WTC11 (cell line): ENCODE measurements around the gene ZNF649. TPM values are rescaled to one million over a fixed set of nuclear protein-coding genes. Genes with fewer than 3 reads are reported as not detected.

Experiments used
- CBFB ChIP-seq: sonication (generic); formaldehyde crosslinking; IDR thresholded peaks from 2 replicates; pipeline ENCODE4 v1.8.1; 2022; ENCODE audit warnings: mild to moderate bottlenecking, low read depth, missing genetic modification reagents
- CREB1 ChIP-seq: sonication (generic); formaldehyde crosslinking; IDR thresholded peaks from 2 replicates; pipeline ENCODE4 v1.8.0; 2023; ENCODE audit warnings: mild to moderate bottlenecking, missing genetic modification reagents
- FOXK1 ChIP-seq: sonication (generic); formaldehyde crosslinking; IDR thresholded peaks from 2 replicates; pipeline ENCODE4 v1.8.0; 2022; ENCODE audit warnings: mild to moderate bottlenecking, moderate library complexity, missing genetic modification reagents
- GTF2I ChIP-seq: fragments of 250-450 bp; sonication (Bioruptor Pico); conservative IDR thresholded peaks from 2 replicates; pipeline ENCODE4 v1.4.0; 2021; ENCODE audit warnings: mild to moderate bottlenecking
- NFATC4 ChIP-seq: fragments of 250-450 bp; sonication (Bioruptor Pico); IDR thresholded peaks from 2 replicates; pipeline ENCODE4 v1.9.0; 2021; ENCODE audit warnings: mild to moderate bottlenecking
- SMAD4 ChIP-seq: sonication (generic); formaldehyde crosslinking; IDR thresholded peaks from 2 replicates; pipeline ENCODE4 v1.8.0; 2022; ENCODE audit warnings: mild to moderate bottlenecking, missing genetic modification reagents
- STAT6 ChIP-seq: sonication (generic); formaldehyde crosslinking; conservative IDR thresholded peaks from 2 replicates; pipeline ENCODE4 v1.8.1; 2023; ENCODE audit warnings: mild to moderate bottlenecking, low read depth, missing genetic modification reagents, moderate library complexity
- ZMAT4 ChIP-seq: fragments of 250-450 bp; sonication (Bioruptor Pico); IDR thresholded peaks from 2 replicates; pipeline ENCODE4 v1.9.0; 2021; ENCODE audit warnings: mild to moderate bottlenecking
- ZNF512 ChIP-seq: sonication (generic); formaldehyde crosslinking; IDR thresholded peaks from 2 replicates; pipeline ENCODE4 v1.8.1; 2022; ENCODE audit warnings: missing genetic modification reagents, borderline replicate concordance
- ZNF532 ChIP-seq: fragments of 250-450 bp; sonication (Bioruptor Pico); IDR thresholded peaks from 2 replicates; pipeline ENCODE4 v1.9.0; 2021; ENCODE audit warnings: mild to moderate bottlenecking, borderline replicate concordance
- total RNA-seq: library from RNA; stranded (reverse); gene quantifications from 3 replicates; pipeline ENCODE4 v1.2.3, GENCODE V29; 2021
- TF ChIP-seq, protein P1 (sequence below): sonication (generic); formaldehyde crosslinking; IDR thresholded peaks from 2 replicates; pipeline ENCODE4 v1.8.0; 2022; ENCODE audit warnings: mild to moderate bottlenecking, missing genetic modification reagents
- TF ChIP-seq, protein P2 (sequence below): sonication (generic); formaldehyde crosslinking; IDR thresholded peaks from 2 replicates; pipeline ENCODE4 v1.8.0; 2022; ENCODE audit warnings: mild to moderate bottlenecking, missing genetic modification reagents

ZNF649 gene
- total RNA-seq, 1 experiment from 2014 or later: 64.7 TPM

DNA sequence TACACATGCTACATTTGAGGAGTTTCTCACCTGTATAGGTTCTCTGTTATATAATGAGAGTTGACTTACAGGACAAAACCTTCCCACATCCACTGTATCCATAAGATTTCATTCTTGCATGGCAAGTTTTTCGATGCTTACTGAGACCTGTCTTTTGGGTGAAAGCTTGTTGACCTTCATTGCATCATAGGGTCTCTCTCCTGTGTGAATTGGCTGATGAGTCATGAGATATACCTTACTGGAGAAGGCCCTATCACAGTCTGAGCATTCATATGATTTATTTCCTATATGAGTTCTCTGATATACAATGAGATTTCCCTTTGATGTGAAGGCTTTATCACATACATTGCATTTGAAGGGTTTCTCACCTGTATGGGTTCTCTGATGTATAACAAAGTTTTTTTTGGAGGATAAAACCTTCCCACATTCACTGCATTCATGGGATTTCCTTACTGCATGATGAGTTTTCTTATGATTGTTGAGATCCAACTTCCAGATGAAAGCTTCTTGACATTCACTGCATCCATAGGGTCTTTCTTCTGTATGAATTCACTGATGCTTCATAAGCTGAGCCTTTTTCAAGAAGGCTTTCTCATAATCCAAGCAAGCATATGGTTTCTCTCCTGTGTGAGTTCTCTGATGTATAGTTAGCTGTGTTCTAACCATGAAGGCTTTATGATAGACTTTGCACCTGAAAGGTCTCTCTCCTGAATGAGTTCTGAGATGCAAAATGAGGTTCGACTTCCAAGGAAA is 42.8 kb downstream of the ZNF649 start (continued):
- TF ChIP-seq STAT6 (CRISPR knock-in tag): no peak
- no peak for TF ChIP-seq GTF2I
- TF ChIP-seq SMAD4 (CRISPR knock-in tag): no peak
- no peak for TF ChIP-seq ZNF512 (CRISPR knock-in tag)
- no peak for TF ChIP-seq NFATC4
- no peak for TF ChIP-seq CREB1 (CRISPR knock-in tag)
- no peak for TF ChIP-seq FOXK1 (CRISPR knock-in tag)
- TF ChIP-seq, protein P1, sequence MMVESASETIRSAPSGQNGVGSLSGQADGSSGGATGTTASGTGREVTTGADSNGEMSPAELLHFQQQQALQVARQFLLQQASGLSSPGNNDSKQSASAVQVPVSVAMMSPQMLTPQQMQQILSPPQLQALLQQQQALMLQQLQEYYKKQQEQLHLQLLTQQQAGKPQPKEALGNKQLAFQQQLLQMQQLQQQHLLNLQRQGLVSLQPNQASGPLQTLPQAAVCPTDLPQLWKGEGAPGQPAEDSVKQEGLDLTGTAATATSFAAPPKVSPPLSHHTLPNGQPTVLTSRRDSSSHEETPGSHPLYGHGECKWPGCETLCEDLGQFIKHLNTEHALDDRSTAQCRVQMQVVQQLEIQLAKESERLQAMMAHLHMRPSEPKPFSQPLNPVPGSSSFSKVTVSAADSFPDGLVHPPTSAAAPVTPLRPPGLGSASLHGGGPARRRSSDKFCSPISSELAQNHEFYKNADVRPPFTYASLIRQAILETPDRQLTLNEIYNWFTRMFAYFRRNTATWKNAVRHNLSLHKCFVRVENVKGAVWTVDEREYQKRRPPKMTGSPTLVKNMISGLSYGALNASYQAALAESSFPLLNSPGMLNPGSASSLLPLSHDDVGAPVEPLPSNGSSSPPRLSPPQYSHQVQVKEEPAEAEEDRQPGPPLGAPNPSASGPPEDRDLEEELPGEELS (CRISPR knock-in tag): no peak
- TF ChIP-seq ZMAT4 (CRISPR knock-in tag): no peak
- TF ChIP-seq CBFB (CRISPR knock-in tag): no peak
- TF ChIP-seq, protein P2, sequence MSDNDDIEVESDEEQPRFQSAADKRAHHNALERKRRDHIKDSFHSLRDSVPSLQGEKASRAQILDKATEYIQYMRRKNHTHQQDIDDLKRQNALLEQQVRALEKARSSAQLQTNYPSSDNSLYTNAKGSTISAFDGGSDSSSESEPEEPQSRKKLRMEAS (CRISPR knock-in tag): no peak
- TF ChIP-seq ZNF532 (CRISPR knock-in tag): no peak

Other genes with a start within 250 kb of the ZNF649 start
- 9.3 to 13.3 TPM (median 9.8 TPM) in 3 replicates for gene SPACA6, start 211.7 kb downstream of the ZNF649 start, total RNA-seq
- gene HAS1, start 181.0 kb downstream of the ZNF649 start, total RNA-seq: 0.73 to 1.0 TPM (median 1.0 TPM) in 3 replicates
- 0.72 TPM in 1 of 3 replicates, not detected in the others for gene FPR1, start 153.1 kb downstream of the ZNF649 start, total RNA-seq
- gene FPR2, start 143.8 kb downstream of the ZNF649 start, total RNA-seq: 0.30 to 0.71 TPM (median 0.31 TPM) in 3 replicates
- gene FPR3, start 109.9 kb downstream of the ZNF649 start, total RNA-seq: not detected in 3 replicates
- 41.0 to 45.2 TPM (median 41.5 TPM) in 3 replicates for gene ZNF577, start 17.1 kb downstream of the ZNF649 start, total RNA-seq
- 11.5 to 16.5 TPM (median 13.7 TPM) in 3 replicates for gene ZNF613, start 22.5 kb upstream of the ZNF649 start, total RNA-seq
- 5.5 to 8.1 TPM (median 6.9 TPM) in 3 replicates for gene ZNF350, start 81.8 kb upstream of the ZNF649 start, total RNA-seq
- 9.7 to 12.6 TPM (median 11.9 TPM) in 3 replicates for gene ZNF615, start 103.2 kb upstream of the ZNF649 start, total RNA-seq
- gene ZNF614, start 123.4 kb upstream of the ZNF649 start, total RNA-seq: 14.6 to 19.5 TPM (median 16.5 TPM) in 3 replicates
- 8.4 to 10.3 TPM (median 8.9 TPM) in 3 replicates for gene ZNF432, start 143.8 kb upstream of the ZNF649 start, total RNA-seq
- gene ZNF841, start 190.7 kb upstream of the ZNF649 start, total RNA-seq: 17.5 to 27.9 TPM (median 21.8 TPM) in 3 replicates
- 27.2 to 34.6 TPM (median 28.8 TPM) in 3 replicates for gene ZNF616, start 234.9 kb upstream of the ZNF649 start, total RNA-seq